Retinal pigment epithelial cell (primary cell): ENCODE results near the gene BZW1.

Experiments
- DNase-seq: peaks from one replicate; pipeline ENCODE4 v3.0.0-alpha.2; 2010; ENCODE audit warnings: low read depth
- H3K4me3 ChIP-seq: 2 replicates; pipeline ENCODE4 v1.5.1; 2011; ENCODE audit warnings: mild to moderate bottlenecking, low read length, control low read depth, moderate library complexity
- TF ChIP-seq, protein P1 (sequence below): conservative IDR thresholded peaks from 2 replicates; pipeline ENCODE4 v1.5.1; 2011; ENCODE audit warnings: low read depth, low read length, control low read depth, inconsistent platforms

The BZW1 gene

DNA sequence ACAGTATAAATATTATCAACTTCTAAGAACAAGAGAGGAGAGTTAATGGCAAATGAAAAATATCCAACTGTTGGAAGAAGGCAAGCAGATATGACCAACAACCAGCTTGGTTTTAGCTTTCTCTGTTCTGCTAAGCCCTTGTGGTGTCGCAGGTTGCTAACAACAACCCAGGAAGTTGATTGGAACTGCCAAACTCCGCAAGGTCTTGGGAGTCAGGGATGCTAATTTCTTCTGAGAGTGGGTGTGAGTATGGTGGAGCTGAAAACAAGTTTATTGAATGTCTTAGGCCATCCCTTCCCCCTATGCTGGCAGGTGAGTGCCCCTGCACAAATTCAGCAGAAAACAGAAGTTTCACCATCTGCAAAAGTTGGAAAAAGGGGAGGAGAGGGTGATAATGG lies 17.5 kb downstream of the BZW1 start:
- TF ChIP-seq, protein P1, sequence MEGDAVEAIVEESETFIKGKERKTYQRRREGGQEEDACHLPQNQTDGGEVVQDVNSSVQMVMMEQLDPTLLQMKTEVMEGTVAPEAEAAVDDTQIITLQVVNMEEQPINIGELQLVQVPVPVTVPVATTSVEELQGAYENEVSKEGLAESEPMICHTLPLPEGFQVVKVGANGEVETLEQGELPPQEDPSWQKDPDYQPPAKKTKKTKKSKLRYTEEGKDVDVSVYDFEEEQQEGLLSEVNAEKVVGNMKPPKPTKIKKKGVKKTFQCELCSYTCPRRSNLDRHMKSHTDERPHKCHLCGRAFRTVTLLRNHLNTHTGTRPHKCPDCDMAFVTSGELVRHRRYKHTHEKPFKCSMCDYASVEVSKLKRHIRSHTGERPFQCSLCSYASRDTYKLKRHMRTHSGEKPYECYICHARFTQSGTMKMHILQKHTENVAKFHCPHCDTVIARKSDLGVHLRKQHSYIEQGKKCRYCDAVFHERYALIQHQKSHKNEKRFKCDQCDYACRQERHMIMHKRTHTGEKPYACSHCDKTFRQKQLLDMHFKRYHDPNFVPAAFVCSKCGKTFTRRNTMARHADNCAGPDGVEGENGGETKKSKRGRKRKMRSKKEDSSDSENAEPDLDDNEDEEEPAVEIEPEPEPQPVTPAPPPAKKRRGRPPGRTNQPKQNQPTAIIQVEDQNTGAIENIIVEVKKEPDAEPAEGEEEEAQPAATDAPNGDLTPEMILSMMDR = no peak
- no peak for DNase-seq
- no peak overlapping the region for H3K4me3 ChIP-seq

DNA sequence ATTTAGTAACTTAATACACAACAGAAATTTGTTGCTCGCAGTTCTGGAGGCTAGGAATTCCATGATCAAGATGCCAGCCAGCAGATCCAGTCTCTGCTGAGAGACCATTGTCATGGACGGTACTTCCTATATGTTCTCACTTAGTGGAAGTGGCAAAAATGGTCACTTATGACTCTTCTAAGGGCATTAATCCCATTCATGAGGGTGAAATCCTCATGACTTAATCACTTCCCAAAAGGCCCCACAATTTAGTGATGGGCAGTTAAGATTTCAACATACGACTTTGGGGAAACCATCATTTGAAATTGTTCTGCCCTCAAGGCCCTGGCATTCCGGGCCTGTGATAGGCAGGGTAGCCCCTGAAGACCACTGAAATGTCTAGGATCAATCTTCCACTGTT lies 23.0 kb downstream of the BZW1 start:
- TF ChIP-seq, protein P1 = no peak
- no peak overlapping the region for H3K4me3 ChIP-seq
- no peak for DNase-seq

DNA sequence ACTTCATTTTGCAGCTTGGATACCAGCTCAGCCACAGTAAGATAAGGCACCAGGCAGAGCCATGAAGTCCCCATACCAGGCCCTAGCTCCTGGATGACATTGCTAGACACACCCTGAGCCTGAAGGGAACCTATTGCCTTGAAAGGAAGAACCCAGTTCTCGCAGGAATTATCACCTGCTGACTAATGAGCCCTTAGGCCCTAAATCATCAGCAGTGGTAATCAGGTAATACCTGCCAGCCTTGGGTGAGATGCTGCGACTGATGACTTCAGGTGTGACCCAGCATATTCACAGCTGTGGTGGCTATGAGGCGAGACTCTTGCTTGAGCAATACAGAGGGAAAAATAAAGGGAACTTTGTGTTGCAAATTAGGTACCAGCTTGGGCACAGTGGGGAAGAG lies 27.8 kb downstream of the BZW1 start:
- DNase-seq = no peak
- no peak overlapping the region for H3K4me3 ChIP-seq
- TF ChIP-seq, protein P1 = no peak

DNA sequence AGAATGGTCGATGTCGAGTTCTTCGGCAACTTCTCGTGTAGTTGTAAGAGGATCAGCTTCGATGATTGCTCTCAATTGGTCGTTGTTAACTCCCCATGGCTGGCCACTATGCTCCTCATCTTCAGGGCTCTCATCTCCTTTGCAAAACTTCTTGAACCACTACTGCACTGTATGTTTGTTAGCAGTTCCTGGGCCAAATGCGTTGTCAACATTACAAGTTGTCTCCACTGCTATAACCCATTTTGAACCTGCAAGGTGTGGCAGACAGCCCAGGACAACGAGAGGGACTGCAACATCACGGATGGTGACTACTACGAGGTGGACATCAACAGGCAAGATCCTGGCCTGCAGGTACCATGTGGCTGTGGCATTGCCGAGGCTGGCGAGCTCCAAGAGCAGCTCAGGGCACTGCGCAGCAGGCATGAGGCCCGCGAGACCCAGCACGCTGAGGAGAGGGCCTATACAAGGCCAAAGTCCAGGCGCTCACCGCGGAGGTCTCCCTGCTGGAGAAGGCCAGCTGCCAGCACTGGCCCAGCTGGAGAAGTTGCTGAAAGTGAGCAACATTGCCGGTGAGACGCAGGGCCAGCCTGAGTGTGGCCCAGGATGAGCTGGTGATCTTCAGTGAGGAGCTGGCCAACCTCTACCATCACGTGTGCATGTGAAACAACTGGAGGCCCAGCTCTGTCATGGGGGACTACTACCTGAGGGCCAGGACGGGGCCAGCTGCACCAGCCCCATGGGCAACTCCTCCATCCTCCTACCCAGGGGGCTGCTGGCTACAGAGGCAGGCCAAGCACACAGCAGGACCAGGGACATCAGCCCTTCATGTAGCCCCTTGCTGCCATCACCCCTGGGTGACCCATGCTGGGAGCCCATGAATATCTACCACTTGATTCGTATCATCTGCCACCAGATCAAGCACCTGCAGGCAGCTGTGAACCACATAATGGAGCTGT lies 32.6 kb downstream of the BZW1 start:
- no peak for DNase-seq
- TF ChIP-seq, protein P1 = no peak
- H3K4me3 ChIP-seq = no peak overlapping the region

DNA sequence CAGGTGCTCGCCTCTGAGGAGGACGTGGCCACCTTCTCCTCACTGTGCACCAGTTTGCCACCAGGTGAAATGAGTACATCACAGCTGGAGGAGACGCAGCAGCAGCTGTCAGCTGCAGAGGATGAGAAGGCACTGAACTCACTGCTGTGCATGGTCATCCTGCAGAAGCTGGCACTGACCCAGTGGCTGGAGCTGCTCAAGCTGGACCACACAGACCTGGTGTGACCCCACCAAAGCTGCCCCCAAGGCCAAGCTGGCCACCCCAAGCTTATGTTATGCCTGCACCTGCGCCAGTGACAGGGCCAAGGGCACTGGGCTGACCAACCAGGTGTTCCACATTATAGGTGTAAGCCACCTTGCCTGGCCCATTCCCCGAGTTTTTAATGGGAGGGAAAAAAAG lies 33.5 kb downstream of the BZW1 start:
- no peak overlapping the region for H3K4me3 ChIP-seq
- no peak for DNase-seq
- TF ChIP-seq, protein P1 = no peak

DNA sequence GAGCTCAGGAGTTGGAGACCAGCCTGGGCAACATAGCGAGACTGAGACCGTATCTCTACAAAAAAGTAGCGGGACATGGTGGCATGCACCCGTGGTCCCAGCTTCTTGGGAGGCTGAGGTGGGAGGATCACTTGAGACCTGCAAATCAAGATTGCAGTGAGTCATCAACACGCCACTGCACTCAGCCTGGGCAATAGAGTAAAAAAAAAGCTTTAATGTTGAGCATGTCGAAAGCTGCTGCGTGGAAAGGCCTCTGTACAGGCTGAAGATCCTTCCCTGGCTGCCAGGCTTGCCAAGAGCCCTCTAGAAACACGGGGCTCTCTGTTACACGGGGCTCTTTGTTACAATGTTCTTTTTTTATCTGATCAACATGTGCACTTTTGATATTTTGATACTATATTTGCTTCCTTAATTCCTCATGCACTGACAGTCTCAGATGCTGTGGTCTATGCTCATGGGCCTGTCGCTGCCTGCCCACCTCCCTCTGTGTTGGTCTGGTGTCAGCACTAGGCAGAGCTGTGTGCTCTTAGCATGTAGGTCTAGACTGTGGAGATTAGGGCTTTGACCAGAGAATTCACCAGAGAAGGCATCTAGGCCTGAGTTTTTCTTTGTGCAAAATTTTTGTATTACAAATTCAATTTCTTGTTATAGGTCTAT lies 34.1 kb downstream of the BZW1 start:
- no peak overlapping the region for H3K4me3 ChIP-seq
- no peak for DNase-seq
- TF ChIP-seq, protein P1 = no peak
